AG09309 (cell line): ENCODE results near the gene NEUROG1.
"Not testable (repeated sequence)": the region's sequence is repeated elsewhere in the genome, so short reads cannot be mapped to it uniquely, and the experiment has no call there.

Experiments used
- DNase-seq: peaks from one replicate; pipeline ENCODE4 v3.0.0-alpha.2; 2010; ENCODE audit warnings: low read depth
- H3K4me3 ChIP-seq: 2 replicates; pipeline ENCODE4 v1.5.1; 2011; ENCODE audit warnings: mild to moderate bottlenecking, low read depth, low read length, moderate library complexity; ENCODE audit not compliant: control insufficient read depth
- TF ChIP-seq, protein P1 (sequence below): IDR thresholded peaks from 2 replicates; pipeline ENCODE4 v1.5.1; 2011; ENCODE audit warnings: mild to moderate bottlenecking, low read depth, low read length, inconsistent platforms; ENCODE audit not compliant: insufficient read depth, control insufficient read depth; ENCODE audit errors: missing control alignments

NEUROG1 gene

DNA sequence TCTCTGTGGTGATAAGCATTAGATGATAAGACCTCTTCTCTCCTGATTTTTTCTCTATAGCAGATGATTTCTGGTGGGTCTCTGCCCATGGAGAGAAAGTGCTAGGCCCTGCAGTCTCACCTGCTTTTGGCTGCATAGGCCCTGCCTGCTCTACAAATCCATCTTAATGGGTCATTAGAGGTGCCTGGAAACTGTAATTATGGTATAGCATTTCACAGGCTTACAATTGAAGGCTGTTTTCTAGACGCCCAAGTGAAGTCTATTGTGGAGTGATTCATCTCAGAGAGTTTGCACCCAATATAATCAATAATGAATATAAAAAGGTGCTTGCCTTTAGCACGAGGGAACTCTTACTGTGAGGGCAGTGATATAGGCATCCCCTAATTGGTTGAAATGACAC, 33.8 kb downstream of the NEUROG1 start:
- H3K4me3 ChIP-seq = no peak overlapping the region
- TF ChIP-seq, protein P1, sequence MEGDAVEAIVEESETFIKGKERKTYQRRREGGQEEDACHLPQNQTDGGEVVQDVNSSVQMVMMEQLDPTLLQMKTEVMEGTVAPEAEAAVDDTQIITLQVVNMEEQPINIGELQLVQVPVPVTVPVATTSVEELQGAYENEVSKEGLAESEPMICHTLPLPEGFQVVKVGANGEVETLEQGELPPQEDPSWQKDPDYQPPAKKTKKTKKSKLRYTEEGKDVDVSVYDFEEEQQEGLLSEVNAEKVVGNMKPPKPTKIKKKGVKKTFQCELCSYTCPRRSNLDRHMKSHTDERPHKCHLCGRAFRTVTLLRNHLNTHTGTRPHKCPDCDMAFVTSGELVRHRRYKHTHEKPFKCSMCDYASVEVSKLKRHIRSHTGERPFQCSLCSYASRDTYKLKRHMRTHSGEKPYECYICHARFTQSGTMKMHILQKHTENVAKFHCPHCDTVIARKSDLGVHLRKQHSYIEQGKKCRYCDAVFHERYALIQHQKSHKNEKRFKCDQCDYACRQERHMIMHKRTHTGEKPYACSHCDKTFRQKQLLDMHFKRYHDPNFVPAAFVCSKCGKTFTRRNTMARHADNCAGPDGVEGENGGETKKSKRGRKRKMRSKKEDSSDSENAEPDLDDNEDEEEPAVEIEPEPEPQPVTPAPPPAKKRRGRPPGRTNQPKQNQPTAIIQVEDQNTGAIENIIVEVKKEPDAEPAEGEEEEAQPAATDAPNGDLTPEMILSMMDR = no peak
- no peak for DNase-seq

DNA sequence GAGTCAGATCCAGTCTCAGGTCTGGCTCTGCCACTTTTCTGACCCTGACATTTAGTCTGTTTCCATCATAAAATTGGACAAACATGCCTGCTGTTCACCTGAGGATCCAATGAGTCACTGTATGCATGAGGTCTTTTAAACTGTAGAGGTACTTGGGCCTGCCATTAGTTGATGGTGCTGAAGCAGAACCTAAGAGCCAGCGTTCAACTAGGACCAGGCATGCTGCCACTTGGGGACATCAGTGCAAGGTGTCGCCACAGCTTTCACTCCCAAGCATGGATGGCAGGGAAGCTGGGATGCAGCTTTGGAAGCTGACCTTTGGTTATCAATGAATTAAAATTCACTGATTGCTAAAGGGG, 37.1 kb downstream of the NEUROG1 start:
- TF ChIP-seq, protein P1 = no peak
- DNase-seq = no peak

DNA sequence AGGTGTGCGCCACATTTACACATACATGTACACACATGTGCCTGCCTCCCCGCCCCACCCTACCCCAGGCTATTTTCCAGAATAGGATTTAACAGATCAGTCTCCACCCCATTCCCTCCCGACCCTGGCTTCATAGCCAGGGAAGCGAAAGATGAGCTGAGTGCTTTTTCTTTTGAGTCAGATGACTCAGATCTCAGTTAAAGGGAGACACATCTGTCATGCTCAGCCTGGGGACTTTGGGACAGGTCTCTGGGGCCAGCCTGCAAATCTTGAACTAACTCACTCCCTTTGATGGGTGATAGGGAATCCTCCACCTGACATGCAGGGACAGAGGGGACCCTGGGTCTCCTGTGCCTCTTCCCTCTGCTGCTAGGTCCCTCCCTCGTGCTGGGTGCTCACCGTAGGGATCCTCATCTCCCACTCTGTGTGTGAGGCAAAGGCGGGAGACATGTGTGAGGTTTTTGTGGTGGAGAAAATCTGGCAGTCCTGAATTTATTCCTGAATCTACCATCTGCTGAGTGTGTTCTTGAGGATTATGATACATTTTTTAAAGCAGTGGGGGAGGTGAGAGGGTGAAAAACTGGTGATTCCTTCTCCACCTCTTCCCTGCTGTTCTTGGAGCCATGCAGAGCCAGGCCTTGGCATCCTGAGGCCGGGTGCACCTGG, 37.7 kb downstream of the NEUROG1 start:
- DNase-seq = no peak
- TF ChIP-seq, protein P1 = no peak
- no peak overlapping the region for H3K4me3 ChIP-seq

More for the DNA sequence above, 37.1 kb downstream of the NEUROG1 start:
- no peak overlapping the region for H3K4me3 ChIP-seq

DNA sequence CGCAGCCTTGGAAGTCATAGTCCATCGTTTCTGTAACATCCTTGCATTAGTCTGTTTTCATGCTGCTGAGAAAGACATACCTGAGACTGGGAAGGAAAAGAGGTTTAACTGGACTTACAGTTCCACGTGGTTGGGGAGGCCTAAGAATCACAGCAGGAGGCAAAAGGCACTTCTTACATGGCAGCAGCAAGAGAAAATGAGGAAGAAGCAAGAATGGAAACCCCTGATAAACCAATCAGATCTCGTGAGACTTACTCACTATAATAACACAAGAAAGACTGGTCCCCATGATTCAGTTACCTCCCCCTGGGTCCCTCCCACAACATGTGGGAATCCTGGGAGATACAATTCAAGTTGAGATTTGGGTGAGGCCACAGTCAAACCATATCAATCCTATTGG, 40.2 kb downstream of the NEUROG1 start:
- not testable (repeated sequence) for DNase-seq, H3K4me3 ChIP-seq

DNA sequence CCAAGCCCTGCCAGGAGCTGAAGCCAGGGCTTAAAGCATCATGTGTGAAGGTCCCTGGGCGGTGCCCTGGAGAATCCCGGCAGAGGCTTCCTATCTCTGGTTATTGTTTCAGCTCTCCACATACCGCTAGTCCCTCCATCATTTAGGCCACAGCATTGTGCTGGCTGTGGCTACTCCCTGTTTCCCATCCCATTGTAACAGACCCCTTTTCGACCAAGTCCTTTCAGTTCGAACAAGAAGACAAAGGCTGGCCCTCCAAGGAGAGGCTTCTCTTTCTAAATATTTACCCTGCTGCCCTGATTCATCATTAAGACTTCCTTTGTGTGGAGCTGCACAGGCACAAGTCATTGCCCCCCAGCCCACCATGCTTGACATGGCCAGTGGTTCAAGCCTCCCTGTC, 41.6 kb downstream of the NEUROG1 start:
- TF ChIP-seq, protein P1 = no peak
- no peak overlapping the region for H3K4me3 ChIP-seq
- DNase-seq = no peak

DNA sequence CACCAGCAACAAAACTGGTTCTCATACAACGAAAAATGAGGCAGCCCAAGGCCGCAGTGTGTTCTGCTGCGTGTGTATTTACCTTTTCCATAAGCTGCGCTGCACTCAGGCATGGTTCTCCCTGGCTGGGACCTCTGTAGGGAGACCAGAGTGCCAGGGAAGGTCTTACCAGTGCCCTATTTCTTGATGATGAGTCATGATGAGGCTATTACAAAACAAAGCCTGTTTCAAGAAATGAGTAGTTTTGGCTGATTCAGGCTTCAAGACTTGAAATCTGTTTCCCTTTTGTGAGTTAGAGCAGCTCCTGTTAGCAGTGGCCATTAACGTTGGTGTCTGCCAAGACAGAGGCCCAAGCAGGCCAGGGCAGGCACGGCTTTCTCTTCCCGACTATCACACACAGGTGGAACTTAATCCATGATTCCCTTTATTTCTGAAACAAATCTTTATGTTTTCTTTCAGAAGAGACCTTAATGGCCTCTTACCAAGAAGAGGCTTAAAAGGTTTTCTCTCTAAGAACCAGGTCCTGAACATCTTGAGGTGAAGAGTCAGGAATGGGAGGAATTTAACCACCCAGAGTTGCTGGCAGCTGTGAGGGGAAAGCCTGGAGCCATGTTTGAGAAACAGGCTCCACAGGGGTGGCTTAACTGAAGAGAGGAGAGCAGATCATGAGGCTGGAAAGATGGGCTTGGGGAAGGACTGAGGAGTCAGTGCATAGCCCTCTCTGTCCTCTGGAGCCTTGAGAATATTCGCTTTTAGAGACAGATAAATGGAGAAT, 42.2 kb downstream of the NEUROG1 start:
- DNase-seq = peak; percentile 89
- TF ChIP-seq, protein P1 = no peak

DNA sequence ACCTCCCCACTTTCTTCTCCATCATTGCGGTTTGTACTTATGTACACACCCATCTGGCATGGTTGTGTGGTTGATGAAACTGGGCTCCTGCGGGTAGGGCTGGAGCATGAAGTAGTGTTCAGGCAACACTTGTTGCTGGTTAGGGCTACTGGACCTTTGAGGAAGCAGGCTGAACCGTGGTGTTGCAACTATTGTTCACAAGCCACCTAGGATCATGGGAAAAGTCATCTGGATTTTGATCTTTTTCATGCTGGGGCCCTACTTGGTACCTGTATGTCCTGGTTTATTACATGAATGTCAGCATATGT, 43.5 kb downstream of the NEUROG1 start:
- DNase-seq = no peak
- TF ChIP-seq, protein P1 = no peak
- H3K4me3 ChIP-seq = no peak overlapping the region

More for the DNA sequence above, 42.2 kb downstream of the NEUROG1 start:
- no peak overlapping the region for H3K4me3 ChIP-seq
